Lower leg skin (tissue), 4 donors: ENCODE results near the gene SCIN. TPM values are rescaled to one million over a fixed set of nuclear protein-coding genes. Genes with fewer than 3 reads are reported as not detected.
"Not testable (repeated sequence)": the region's sequence is repeated elsewhere in the genome, so short reads cannot be mapped to it uniquely, and the experiment has no call there.

Source experiments
- DNase-seq, 2 donors: peaks; one replicate each; pipeline ENCODE4 v3.0.0-alpha.2; 2019; ENCODE audit warnings: low spot score in 2 of 2
- H3K4me3 ChIP-seq: fragments of 200-600 bp; sonication (generic); 2 replicates; pipeline ENCODE4 v1.5.1; 2017; ENCODE audit warnings: mild to moderate bottlenecking, low read depth; ENCODE audit not compliant: poor library complexity, severe bottlenecking
- CTCF ChIP-seq, 3 donors: fragments of 450-650 bp; IDR thresholded peaks; one replicate each; pipeline ENCODE4 v1.5.1; 2016; ENCODE audit warnings: antibody characterized with exemption in 3 of 3, mild to moderate bottlenecking in 3 of 3, moderate library complexity in 2 of 3
- POLR2A ChIP-seq, 2 donors: fragments of 450-650 bp; IDR thresholded peaks; one replicate each; pipeline ENCODE4 v1.6.1; 2016 to 2017; ENCODE audit warnings: antibody characterized with exemption in 2 of 2, mild to moderate bottlenecking in 1 of 2, moderate library complexity in 1 of 2
- WGBS, 2 donors: methylation state at CpG; one replicate each; pipeline ENCODE4 v1.1.5; 2018; 5-methylcytosine and 5-hydroxymethylcytosine counted together
- intact Hi-C: fragments of 100-400 bp; cut with DNase I; formaldehyde crosslinking; loops from one replicate; pipeline ENCODE4 v1.15.0; 2023; ENCODE audit warnings: low total_unique reads
- total RNA-seq, 4 donors: library from RNA; depleted of rRNA; stranded (reverse); fragments of >200 nt; gene quantifications; one replicate each; pipeline ENCODE4 v1.1.0, GENCODE V29; 2016

Gene SCIN
- total RNA-seq, 4 donors from 2014 or later = 3.1 to 6.6 (median 5.8) TPM

GRCh38 chr7:12643001-12643643, 72.6 kb downstream of the SCIN start:
- no peak for DNase-seq
- WGBS, 2 donors = 74 to 79% methylated on average over 3 of the region's 3 CpGs
- H3K4me3 ChIP-seq = no peak overlapping the region
- TF ChIP-seq CTCF (IDR thresholded peaks at IDR 0.05) = no peak
- no peak for TF ChIP-seq POLR2A (IDR thresholded peaks at IDR 0.05)
- intact Hi-C loops = loop anchor here (10.0 kb wide), 1 partner anchor 622 kb away; no protein-coding TSS in a partner anchor

GRCh38 chr7:12643644-12644043, 73.1 kb downstream of the SCIN start:
- intact Hi-C loops = loop anchor here (10.0 kb wide), 1 partner anchor 621 kb away; no protein-coding TSS in a partner anchor
- DNase-seq = no peak
- TF ChIP-seq CTCF (IDR thresholded peaks at IDR 0.05) = no peak
- TF ChIP-seq POLR2A (IDR thresholded peaks at IDR 0.05) = no peak
- no peak overlapping the region for H3K4me3 ChIP-seq
- WGBS, 2 donors = 86 to 92% methylated on average over 5 of the region's 5 CpGs

- intact Hi-C loops = loop anchor here (10.0 kb wide), 1 partner anchor 620 kb away; no protein-coding TSS in a partner anchor
- WGBS, 2 donors = 72 to 88% methylated on average over 6 of the region's 6 CpGs
- DNase-seq, H3K4me3 ChIP-seq: not testable (repeated sequence)
Observed at GRCh38 chr7:12645212-12645611, 74.7 kb downstream of the SCIN start.

- H3K4me3 ChIP-seq = no peak overlapping the region
- 75 to 78% methylated on average over 1 of the region's 1 CpG for WGBS, 2 donors
- intact Hi-C loops = loop anchor here (10.0 kb wide), 1 partner anchor 619 kb away; no protein-coding TSS in a partner anchor
- DNase-seq = no peak
- TF ChIP-seq CTCF (IDR thresholded peaks at IDR 0.05) = no peak
- TF ChIP-seq POLR2A (IDR thresholded peaks at IDR 0.05) = no peak
Observed at GRCh38 chr7:12646139-12646538, 75.6 kb downstream of the SCIN start.

GRCh38 chr7:12647364-12648219, 77.1 kb downstream of the SCIN start:
- H3K4me3 ChIP-seq = no peak overlapping the region
- TF ChIP-seq CTCF (IDR thresholded peaks at IDR 0.05) (no peak), POLR2A (IDR thresholded peaks at IDR 0.05) (no peak)
- 58 to 68% methylated on average over 6 of the region's 6 CpGs for WGBS, 2 donors
- DNase-seq = no peak
- intact Hi-C loops = loop anchor here (10.0 kb wide), 1 partner anchor 617 kb away; no protein-coding TSS in a partner anchor

GRCh38 chr7:12648704-12649261, 78.3 kb downstream of the SCIN start:
- no peak overlapping the region for H3K4me3 ChIP-seq
- no peak for TF ChIP-seq CTCF (IDR thresholded peaks at IDR 0.05)
- TF ChIP-seq POLR2A (IDR thresholded peaks at IDR 0.05) = no peak
- intact Hi-C loops = loop anchor here (10.0 kb wide), 1 partner anchor 616 kb away; no protein-coding TSS in a partner anchor
- WGBS, 2 donors = 81 to 86% methylated on average over 4 of the region's 4 CpGs
- DNase-seq = no peak
